NB4 (cell line): ENCODE measurements around the gene ABCC8.

Experiments
- DNase-seq: peaks from one replicate; pipeline ENCODE4 v3.0.0; 2010; ENCODE audit warnings: low read depth
- H3K4me3 ChIP-seq: one replicate; pipeline ENCODE4 v1.5.1; 2011; ENCODE audit warnings: mild to moderate bottlenecking, low read depth, low read length, moderate library complexity
- MYC ChIP-seq: IDR thresholded peaks from 2 replicates; pipeline ENCODE4 v1.6.1; 2011; ENCODE audit warnings: low read depth, low read length
- POLR2A ChIP-seq: IDR thresholded peaks from 2 replicates; pipeline ENCODE4 v1.6.1; 2011; ENCODE audit warnings: mild to moderate bottlenecking; ENCODE audit not compliant: insufficient read length; ENCODE audit errors: extremely low read depth
- TF ChIP-seq, protein P1 (sequence below): IDR thresholded peaks from one replicate; pipeline ENCODE4 v1.5.1; 2012; ENCODE audit warnings: low read depth, low read length
- TF ChIP-seq, protein P2 (sequence below): IDR thresholded peaks from 2 replicates; pipeline ENCODE4 v1.6.1; 2011; ENCODE audit warnings: low read depth, low read length

The ABCC8 gene

DNA sequence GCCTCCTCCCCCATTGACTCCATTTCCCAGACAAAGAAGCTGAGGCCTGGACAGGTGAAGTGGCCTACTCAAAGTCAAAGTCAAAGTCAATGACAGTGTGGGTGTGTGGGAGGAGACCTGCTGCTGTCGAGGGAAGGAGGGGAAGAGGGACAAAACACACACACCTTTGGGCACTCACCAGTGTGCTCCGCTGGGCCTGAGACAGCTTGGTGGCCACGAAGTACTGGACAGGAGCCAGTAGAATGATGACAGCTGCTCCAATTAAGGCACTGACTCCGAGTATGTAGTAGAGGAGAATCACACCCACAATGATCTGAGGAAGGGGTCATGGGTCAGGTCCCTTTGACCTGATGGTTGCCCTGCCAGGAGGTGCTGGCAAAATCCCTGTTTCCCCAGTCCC, 33.6 kb downstream of the ABCC8 start:
- TF ChIP-seq, protein P1, sequence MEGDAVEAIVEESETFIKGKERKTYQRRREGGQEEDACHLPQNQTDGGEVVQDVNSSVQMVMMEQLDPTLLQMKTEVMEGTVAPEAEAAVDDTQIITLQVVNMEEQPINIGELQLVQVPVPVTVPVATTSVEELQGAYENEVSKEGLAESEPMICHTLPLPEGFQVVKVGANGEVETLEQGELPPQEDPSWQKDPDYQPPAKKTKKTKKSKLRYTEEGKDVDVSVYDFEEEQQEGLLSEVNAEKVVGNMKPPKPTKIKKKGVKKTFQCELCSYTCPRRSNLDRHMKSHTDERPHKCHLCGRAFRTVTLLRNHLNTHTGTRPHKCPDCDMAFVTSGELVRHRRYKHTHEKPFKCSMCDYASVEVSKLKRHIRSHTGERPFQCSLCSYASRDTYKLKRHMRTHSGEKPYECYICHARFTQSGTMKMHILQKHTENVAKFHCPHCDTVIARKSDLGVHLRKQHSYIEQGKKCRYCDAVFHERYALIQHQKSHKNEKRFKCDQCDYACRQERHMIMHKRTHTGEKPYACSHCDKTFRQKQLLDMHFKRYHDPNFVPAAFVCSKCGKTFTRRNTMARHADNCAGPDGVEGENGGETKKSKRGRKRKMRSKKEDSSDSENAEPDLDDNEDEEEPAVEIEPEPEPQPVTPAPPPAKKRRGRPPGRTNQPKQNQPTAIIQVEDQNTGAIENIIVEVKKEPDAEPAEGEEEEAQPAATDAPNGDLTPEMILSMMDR, result no peak
- TF ChIP-seq, protein P2, sequence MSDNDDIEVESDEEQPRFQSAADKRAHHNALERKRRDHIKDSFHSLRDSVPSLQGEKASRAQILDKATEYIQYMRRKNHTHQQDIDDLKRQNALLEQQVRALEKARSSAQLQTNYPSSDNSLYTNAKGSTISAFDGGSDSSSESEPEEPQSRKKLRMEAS, result no peak
- TF ChIP-seq MYC, result no peak
- no peak for TF ChIP-seq POLR2A

GRCh38 chr11:17439316-17439782, 37.3 kb downstream of the ABCC8 start:
- TF ChIP-seq, protein P1, result no peak
- TF ChIP-seq MYC, result no peak
- no peak for TF ChIP-seq POLR2A
- TF ChIP-seq, protein P2, result no peak
- DNase-seq, result no peak
- no peak overlapping the region for H3K4me3 ChIP-seq

More for the DNA sequence above, 33.6 kb downstream of the ABCC8 start:
- DNase-seq, result no peak
- no peak overlapping the region for H3K4me3 ChIP-seq

DNA sequence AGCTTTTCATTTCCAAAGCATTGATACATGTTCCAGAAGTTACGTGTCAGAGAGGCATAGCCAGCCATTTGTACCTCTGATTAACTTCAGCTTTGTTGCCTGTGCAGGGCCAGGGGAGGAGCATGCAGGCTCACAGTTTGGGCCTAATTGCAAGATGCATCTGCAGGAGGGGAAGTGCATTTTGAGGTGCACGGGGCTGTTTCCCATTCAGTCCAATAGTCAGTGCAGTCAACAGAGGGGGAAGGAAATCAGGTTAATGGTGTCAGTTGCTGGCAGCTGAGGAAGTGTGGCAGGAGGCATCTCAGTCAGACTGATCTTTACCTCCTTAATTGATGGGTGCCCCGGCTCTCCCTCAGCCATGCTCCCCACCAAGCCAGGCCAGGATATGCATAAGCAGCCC, 39.3 kb downstream of the ABCC8 start:
- H3K4me3 ChIP-seq, result no peak overlapping the region
- DNase-seq, result no peak
- TF ChIP-seq MYC (no peak), POLR2A (no peak)
- TF ChIP-seq, protein P2, result no peak
- TF ChIP-seq, protein P1, result no peak

DNA sequence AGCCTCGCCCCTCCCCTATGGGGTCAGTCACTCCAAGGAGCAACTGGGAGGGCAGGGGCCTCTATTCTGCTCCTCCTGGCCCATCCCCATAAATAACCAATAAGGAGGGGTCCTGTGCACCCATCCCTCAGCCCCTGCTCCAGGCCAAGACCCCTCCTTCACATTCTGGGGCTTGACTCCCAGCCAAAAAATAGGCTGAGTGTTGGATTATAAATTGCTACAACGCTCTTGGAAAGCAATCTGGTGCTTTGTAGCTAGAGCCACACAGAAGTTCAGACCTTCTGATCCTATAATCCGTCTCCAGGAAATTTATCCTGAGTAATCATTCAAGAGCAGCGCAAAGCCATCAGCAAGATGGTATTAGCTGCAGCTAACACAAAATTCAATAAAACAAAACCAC, 42.5 kb downstream of the ABCC8 start:
- no peak for DNase-seq
- H3K4me3 ChIP-seq, result no peak overlapping the region
- TF ChIP-seq POLR2A, result no peak
- TF ChIP-seq, protein P2, result no peak
- TF ChIP-seq, protein P1, result no peak
- no peak for TF ChIP-seq MYC

- TF ChIP-seq POLR2A (no peak), MYC (no peak)
- TF ChIP-seq, protein P2, result no peak
- TF ChIP-seq, protein P1, result no peak
- no peak overlapping the region for H3K4me3 ChIP-seq
- no peak for DNase-seq
Observed at GRCh38 chr11:17432002-17432401, 44.6 kb downstream of the ABCC8 start.

GRCh38 chr11:17431139-17431538, 45.5 kb downstream of the ABCC8 start:
- H3K4me3 ChIP-seq, result no peak overlapping the region
- DNase-seq, result peak; percentile 30
- TF ChIP-seq POLR2A, result no peak
- TF ChIP-seq, protein P2, result no peak
- TF ChIP-seq, protein P1, result no peak
- TF ChIP-seq MYC, result no peak
